Measurements from ENCODE around the gene ILKAP.

ILKAP gene

DNA sequence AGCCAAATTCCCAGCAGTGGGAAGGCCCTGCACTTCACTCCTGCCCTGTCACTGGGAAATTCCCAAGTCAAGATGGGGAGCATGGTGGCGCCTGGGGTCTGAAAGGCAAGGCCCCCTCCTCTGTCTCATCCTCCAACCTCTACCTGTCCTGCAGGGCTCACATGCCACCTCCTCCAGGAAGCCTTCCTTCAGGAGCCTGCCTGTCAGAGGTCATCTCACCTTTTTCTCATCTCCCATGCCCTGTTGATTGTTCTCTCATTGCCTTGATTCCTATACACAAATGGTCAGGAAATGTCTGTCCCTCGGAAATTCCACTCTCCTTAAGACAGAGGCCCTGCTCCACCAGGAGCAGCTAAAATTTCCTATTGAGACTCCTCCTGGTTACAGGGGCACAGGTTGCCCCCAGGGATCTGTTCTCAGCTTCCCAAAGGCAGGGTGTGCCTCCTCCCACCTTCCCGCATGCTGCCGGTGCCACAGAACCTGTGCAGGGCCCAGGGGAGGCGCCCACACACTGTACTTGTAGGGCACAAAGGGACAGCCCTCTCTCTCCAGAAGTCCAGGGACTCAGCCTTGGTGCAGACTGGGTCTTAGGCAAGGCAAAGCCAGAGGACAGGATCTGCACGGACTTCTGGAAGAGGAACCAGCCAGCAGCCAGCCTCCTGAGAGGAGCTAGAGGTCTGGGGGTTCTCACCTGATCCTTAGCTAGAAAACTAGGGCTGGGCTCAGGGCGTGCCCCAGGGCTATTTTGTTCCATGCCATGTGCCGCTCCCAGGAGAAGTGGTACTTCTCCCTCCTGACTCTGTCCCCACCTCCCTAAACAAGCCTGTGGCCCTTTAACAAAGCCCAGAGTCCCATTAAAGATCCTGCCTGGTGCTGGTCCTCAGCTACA is 23.4 kb upstream of the ILKAP start:
- TF ChIP-seq, protein P1, sequence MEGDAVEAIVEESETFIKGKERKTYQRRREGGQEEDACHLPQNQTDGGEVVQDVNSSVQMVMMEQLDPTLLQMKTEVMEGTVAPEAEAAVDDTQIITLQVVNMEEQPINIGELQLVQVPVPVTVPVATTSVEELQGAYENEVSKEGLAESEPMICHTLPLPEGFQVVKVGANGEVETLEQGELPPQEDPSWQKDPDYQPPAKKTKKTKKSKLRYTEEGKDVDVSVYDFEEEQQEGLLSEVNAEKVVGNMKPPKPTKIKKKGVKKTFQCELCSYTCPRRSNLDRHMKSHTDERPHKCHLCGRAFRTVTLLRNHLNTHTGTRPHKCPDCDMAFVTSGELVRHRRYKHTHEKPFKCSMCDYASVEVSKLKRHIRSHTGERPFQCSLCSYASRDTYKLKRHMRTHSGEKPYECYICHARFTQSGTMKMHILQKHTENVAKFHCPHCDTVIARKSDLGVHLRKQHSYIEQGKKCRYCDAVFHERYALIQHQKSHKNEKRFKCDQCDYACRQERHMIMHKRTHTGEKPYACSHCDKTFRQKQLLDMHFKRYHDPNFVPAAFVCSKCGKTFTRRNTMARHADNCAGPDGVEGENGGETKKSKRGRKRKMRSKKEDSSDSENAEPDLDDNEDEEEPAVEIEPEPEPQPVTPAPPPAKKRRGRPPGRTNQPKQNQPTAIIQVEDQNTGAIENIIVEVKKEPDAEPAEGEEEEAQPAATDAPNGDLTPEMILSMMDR (IDR thresholded peaks at IDR 0.05), result no peak
- H3K4me2 ChIP-seq (ENCODE audit: low read length), result no peak overlapping the region
- no peak overlapping the region for H3K4me3 ChIP-seq (ENCODE audit: low read depth, low read length)
- no peak overlapping the region for H3K27ac ChIP-seq
- no peak overlapping the region for H3K9ac ChIP-seq
- no peak overlapping the region for H2AFZ ChIP-seq
- H3K36me3 ChIP-seq (ENCODE audit: control insufficient read depth, insufficient read depth, low read length), result no peaks in the 10 kb centered on the region
- H3K79me2 ChIP-seq, result no peaks in the 10 kb centered on the region
- no peaks in the 10 kb centered on the region for H3K27me3 ChIP-seq (ENCODE audit: control insufficient read depth, insufficient read depth, low read length)
- H3K4me1 ChIP-seq, result no peaks in the 10 kb centered on the region
- H3K9me3 ChIP-seq (ENCODE audit: control insufficient read depth, low read length), result no peaks in the 10 kb centered on the region

DNA sequence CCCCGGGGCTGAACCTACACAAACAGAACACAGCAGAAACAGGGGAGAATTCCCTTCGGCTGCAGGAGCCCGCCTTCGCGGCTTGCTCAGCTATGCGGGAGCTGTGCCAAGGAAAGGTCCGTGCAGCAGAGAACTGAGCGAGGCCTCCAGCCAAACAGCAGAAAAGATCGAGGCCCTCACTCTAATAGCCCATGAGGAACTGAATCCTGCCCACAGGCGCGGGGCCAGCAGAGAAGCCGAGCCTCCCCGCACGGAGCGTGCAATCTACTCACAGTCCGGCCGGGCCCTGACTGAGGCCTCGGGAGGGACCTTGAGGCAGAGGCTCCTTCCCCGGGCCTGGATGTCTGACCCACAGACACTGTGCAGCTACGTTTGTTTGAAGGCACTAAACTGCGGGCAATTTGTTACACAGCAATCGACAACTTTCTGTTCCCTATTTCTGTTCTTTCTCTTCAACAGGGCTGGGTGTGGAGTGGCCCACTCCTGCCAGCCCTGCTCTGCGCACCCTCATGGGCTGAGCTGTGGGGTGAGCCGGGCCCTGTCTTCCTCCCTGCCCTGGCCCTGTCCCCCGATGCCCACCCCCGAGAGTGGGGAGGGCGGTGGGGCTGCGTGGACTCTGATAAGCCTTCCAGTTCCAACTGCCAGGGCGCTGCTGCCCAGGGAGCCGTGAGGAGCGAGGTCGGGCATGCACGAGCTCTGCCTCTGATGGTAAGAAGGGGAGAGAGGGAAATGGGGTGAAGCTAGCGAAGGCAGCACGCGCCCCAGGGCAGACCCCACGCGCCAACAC is 22.6 kb upstream of the ILKAP start:
- Histone ChIP-seq H3K9ac (no peak overlapping the region), H3K4me2 (ENCODE audit: low read length) (no peak overlapping the region), H3K79me2 (no peaks in the 10 kb centered on the region), H3K36me3 (ENCODE audit: control insufficient read depth, insufficient read depth, low read length) (no peaks in the 10 kb centered on the region), H3K4me3 (ENCODE audit: low read depth, low read length) (no peak overlapping the region), H3K27me3 (ENCODE audit: control insufficient read depth, insufficient read depth, low read length) (no peaks in the 10 kb centered on the region), H3K9me3 (ENCODE audit: control insufficient read depth, low read length) (no peaks in the 10 kb centered on the region), H2AFZ (no peak overlapping the region), H3K4me1 (no peaks in the 10 kb centered on the region), H3K27ac (no peak overlapping the region)
- TF ChIP-seq, protein P1 (IDR thresholded peaks at IDR 0.05), result no peak

DNA sequence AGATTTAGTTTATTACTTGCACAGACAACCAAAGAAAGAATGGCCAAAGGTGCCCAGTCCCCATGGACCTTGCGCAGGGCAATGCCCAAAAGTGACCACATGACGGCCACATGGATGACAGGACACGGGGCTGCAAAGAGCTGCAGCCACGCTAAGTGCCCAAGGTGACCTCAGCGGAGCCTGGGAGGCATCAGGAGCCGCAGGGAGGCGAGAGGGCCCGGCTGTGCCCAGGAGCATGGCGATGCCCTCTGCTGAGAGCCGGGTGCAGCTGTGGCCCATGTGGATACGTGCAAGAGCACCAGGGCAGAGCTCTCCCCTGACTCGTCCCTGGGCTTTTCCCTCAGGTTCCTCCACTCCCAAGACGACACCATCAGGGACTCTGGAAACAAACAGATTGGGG is 21.6 kb upstream of the ILKAP start:
- Histone ChIP-seq H3K79me2 (no peaks in the 10 kb centered on the region), H3K9me3 (ENCODE audit: control insufficient read depth, low read length) (no peaks in the 10 kb centered on the region), H3K4me2 (ENCODE audit: low read length) (no peak overlapping the region), H3K4me1 (no peaks in the 10 kb centered on the region), H3K27me3 (ENCODE audit: control insufficient read depth, insufficient read depth, low read length) (no peaks in the 10 kb centered on the region), H3K27ac (no peak overlapping the region), H3K9ac (no peak overlapping the region), H3K36me3 (ENCODE audit: control insufficient read depth, insufficient read depth, low read length) (no peaks in the 10 kb centered on the region), H3K4me3 (ENCODE audit: low read depth, low read length) (no peak overlapping the region), H2AFZ (no peak overlapping the region)
- TF ChIP-seq, protein P1 (IDR thresholded peaks at IDR 0.05), result no peak

DNA sequence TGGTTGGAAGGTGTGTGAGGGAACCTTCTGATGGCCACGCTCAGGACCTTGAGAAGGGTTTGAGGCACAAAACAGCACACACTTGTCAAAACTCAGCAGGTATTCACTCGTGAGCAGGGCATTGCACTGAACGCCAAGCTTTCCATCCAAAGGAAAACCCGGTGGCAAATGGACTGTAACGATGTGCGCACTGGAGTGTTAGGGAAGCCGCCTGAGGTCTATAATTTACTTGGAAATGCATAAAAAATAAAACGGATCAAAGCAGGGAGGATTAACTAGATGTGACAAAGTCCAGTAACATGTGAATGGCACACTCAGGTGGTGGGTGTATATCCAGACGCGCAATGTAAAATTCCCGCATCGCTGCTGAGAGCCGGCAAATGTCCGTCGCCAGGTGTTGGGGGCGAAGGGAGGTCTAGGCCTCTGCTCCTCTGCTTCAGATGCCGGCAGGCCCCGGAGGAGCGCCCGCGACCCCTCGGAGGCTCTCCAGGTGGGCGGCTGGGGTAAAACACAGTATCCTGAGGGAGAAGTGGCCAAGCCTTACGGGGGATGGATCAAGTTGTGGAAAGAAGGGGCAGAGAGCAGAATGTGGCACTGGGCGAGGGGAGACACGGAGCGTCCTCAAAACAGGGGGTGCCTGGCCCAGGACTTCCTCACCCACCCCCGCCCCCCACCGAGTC is 21.0 kb upstream of the ILKAP start:
- H3K9ac ChIP-seq, result no peak overlapping the region
- TF ChIP-seq, protein P1 (IDR thresholded peaks at IDR 0.05), result no peak
- no peaks in the 10 kb centered on the region for H3K9me3 ChIP-seq (ENCODE audit: control insufficient read depth, low read length)
- H3K4me1 ChIP-seq, result no peaks in the 10 kb centered on the region
- H3K36me3 ChIP-seq (ENCODE audit: control insufficient read depth, insufficient read depth, low read length), result no peaks in the 10 kb centered on the region
- H2AFZ ChIP-seq, result no peak overlapping the region
- H3K27me3 ChIP-seq (ENCODE audit: control insufficient read depth, insufficient read depth, low read length), result no peaks in the 10 kb centered on the region
- no peaks in the 10 kb centered on the region for H3K79me2 ChIP-seq
- H3K4me3 ChIP-seq (ENCODE audit: low read depth, low read length), result no peak overlapping the region
- H3K4me2 ChIP-seq (ENCODE audit: low read length), result no peak overlapping the region
- no peak overlapping the region for H3K27ac ChIP-seq
